C4-2B (cell line): ENCODE data around the gene FBXO7.

Experiments used
- H3K27ac ChIP-seq: fragments of 450-650 bp; 2 replicates; pipeline ENCODE4 v1.5.1; 2017
- CTCF ChIP-seq: fragments of 450-650 bp; conservative IDR thresholded peaks from 2 replicates; pipeline ENCODE4 v1.5.1; 2017; ENCODE audit warnings: mild to moderate bottlenecking
- ZFX ChIP-seq: fragments of 450-650 bp; IDR thresholded peaks from 2 replicates; pipeline ENCODE4 v1.6.1; 2017

Gene FBXO7

GRCh38 chr22:32542677-32543357 lies 68.2 kb downstream of the FBXO7 start:
- no peak for TF ChIP-seq CTCF
- TF ChIP-seq ZFX = no peak
- no peak overlapping the region for H3K27ac ChIP-seq

- TF ChIP-seq CTCF = no peak
- no peak for TF ChIP-seq ZFX
- H3K27ac ChIP-seq = no peak overlapping the region
These were observed 70.4 kb downstream of the FBXO7 start for GRCh38 chr22:32544953-32545558.

GRCh38 chr22:32545801-32546200 lies 71.2 kb downstream of the FBXO7 start:
- H3K27ac ChIP-seq = no peak overlapping the region
- TF ChIP-seq CTCF (no peak), ZFX (no peak)

- H3K27ac ChIP-seq = no peak overlapping the region
- no peak for TF ChIP-seq CTCF
- TF ChIP-seq ZFX = no peak
These were observed 71.9 kb downstream of the FBXO7 start for GRCh38 chr22:32546496-32546895.

- TF ChIP-seq ZFX (no peak), CTCF (no peak)
- H3K27ac ChIP-seq = no peak overlapping the region
These were observed 72.3 kb downstream of the FBXO7 start for GRCh38 chr22:32546935-32547334.

GRCh38 chr22:32548039-32548438 lies 73.4 kb downstream of the FBXO7 start:
- H3K27ac ChIP-seq = no peak overlapping the region
- no peak for TF ChIP-seq CTCF
- no peak for TF ChIP-seq ZFX
